BLaER1 (cell line): Measurements from ENCODE around the gene HIF3A.
"Not testable (repeated sequence)": the region's sequence is repeated elsewhere in the genome, so short reads cannot be mapped to it uniquely, and the experiment has no call there.

Experiments
- H3K27ac ChIP-seq: shearing (Covaris generic); formaldehyde crosslinking; 2 replicates; pipeline ENCODE4 v1.8.1; 2022
- H3K27me3 ChIP-seq: shearing (Covaris generic); formaldehyde crosslinking; 2 replicates; pipeline ENCODE4 v1.8.1; 2022
- H3K36me3 ChIP-seq: shearing (Covaris generic); formaldehyde crosslinking; 2 replicates; pipeline ENCODE4 v1.8.1; 2022
- H3K4me1 ChIP-seq: shearing (Covaris generic); formaldehyde crosslinking; 2 replicates; pipeline ENCODE4 v1.8.1; 2022
- H3K4me2 ChIP-seq: shearing (Covaris generic); formaldehyde crosslinking; 2 replicates; pipeline ENCODE4 v1.8.1; 2022
- H3K4me3 ChIP-seq: shearing (Covaris generic); formaldehyde crosslinking; 2 replicates; pipeline ENCODE4 v1.8.1; 2022
- H3K9ac ChIP-seq: shearing (Covaris generic); formaldehyde crosslinking; 2 replicates; pipeline ENCODE4 v1.8.1; 2022
- H3K9me3 ChIP-seq: shearing (Covaris generic); formaldehyde crosslinking; 2 replicates; pipeline ENCODE4 v1.8.1; 2022
- H4K20me1 ChIP-seq: shearing (Covaris generic); formaldehyde crosslinking; 2 replicates; pipeline ENCODE4 v1.8.1; 2022
- Cebpa-rat ChIP-seq: shearing (Covaris generic); IDR thresholded peaks from 2 replicates; pipeline ENCODE4 v1.8.1; 2022

HIF3A gene

GRCh38 chr19:46296722-46297461 is at the start of gene HIF3A:
HIF3A (plus strand) TSS chr19:46297042; CDS start chr19:46297077, 35 bp downstream.
- no peak within 1 kb of the TSS for H3K27ac ChIP-seq
- no peak within 1 kb of the TSS for H3K4me3 ChIP-seq
- H3K27me3 ChIP-seq = no peaks in the 10 kb centered on the region
- H3K36me3 ChIP-seq = no peaks in the 10 kb centered on the region
- H3K4me1 ChIP-seq = peaks cover 38% of the 10 kb centered on the region
- H4K20me1 ChIP-seq = no peaks in the 10 kb centered on the region
- H3K4me2 ChIP-seq = no peak within 1 kb of the TSS
- H3K9me3 ChIP-seq = no peaks in the 10 kb centered on the region
- no peak for TF ChIP-seq Cebpa-rat
- no peak within 1 kb of the TSS for H3K9ac ChIP-seq

DNA sequence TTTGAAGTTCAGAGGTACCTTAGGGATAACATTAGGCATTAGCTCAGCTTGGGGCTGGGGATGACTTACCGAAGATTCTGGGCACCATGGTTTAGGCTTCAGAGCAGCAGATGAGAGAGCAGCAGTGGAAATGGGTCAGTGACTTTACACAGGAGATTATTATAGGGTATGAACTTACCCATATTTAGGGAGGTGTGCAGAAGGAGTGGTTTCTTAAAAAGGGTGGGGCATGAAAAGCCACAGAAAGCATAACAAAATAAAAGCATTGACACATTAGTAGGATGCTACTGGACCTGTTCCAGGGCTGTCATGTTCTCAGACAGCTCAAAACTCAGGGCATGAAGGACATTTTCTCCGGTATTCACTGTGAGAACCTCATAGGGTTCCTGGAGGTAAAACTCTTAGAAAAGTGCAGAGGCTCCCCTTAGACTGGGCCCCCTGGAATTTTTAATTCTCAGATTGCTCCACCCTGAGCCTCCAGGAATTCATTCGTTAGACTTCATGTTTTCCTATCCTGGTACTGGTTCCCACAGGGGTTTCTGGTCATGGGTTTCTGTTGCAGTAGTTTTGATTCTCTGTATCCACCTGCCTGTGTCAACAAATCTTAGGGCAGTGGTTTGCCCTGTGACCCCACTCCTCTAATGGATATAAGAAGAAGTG is 46.6 kb upstream of the HIF3A start:
- Histone ChIP-seq H3K4me3 (no peak overlapping the region), H3K9ac (no peak overlapping the region), H4K20me1 (no peaks in the 10 kb centered on the region), H3K27ac (no peak overlapping the region), H3K4me2 (no peak overlapping the region), H3K4me1 (peaks cover 13% of the 10 kb centered on the region), H3K9me3 (peaks cover 3% of the 10 kb centered on the region), H3K27me3 (no peaks in the 10 kb centered on the region), H3K36me3 (no peaks in the 10 kb centered on the region)
- no peak for TF ChIP-seq Cebpa-rat

- Histone ChIP-seq H3K4me2 (no peak overlapping the region), H3K9me3 (peaks cover 15% of the 10 kb centered on the region), H4K20me1 (no peaks in the 10 kb centered on the region), H3K4me3 (no peak overlapping the region), H3K27me3 (no peaks in the 10 kb centered on the region), H3K36me3 (no peaks in the 10 kb centered on the region), H3K27ac (no peak overlapping the region), H3K4me1 (peaks cover 15% of the 10 kb centered on the region), H3K9ac (no peak overlapping the region)
- TF ChIP-seq Cebpa-rat = no peak
Observed at GRCh38 chr19:46251416-46251815, 45.4 kb upstream of the HIF3A start.

- H3K4me2 ChIP-seq = peak overlapping the region; percentile 43
Observed at GRCh38 chr19:46254776-46255175, 42.1 kb upstream of the HIF3A start.

DNA sequence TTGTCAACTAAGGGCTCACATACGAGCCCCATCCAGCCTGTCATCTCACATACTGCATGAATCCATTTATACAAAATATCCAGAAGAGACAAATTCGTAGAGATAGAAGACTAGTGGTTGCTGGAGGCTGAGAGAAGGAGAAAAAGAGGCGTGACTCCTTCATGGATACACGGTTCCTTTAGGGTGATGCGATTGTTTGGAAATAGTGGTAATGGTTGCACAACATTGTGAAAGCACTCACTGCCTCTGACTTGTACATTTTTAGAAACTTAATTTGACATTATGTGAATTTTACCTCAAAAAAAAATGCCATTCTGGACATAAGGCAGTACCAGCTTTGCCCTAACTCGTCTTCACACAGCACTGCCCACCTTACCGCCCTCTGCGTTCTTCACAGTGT is 40.0 kb upstream of the HIF3A start:
- Histone ChIP-seq H3K9me3 (peaks cover 17% of the 10 kb centered on the region), H3K4me3 (no peak overlapping the region), H3K27me3 (peaks cover 4% of the 10 kb centered on the region; the same call in 1 of the 2 replicates), H3K36me3 (no peaks in the 10 kb centered on the region), H4K20me1 (peaks cover 6% of the 10 kb centered on the region; the same call in 1 of the 2 replicates), H3K4me1 (peaks cover 19% of the 10 kb centered on the region), H3K4me2 (no peak overlapping the region), H3K27ac (no peak overlapping the region), H3K9ac (no peak overlapping the region)
- no peak for TF ChIP-seq Cebpa-rat

More at GRCh38 chr19:46254776-46255175, 42.1 kb upstream of the HIF3A start:
- Histone ChIP-seq H3K4me3 (no peak overlapping the region), H3K9me3 (peaks cover 17% of the 10 kb centered on the region), H3K36me3 (no peaks in the 10 kb centered on the region), H3K27ac (no peak overlapping the region), H3K4me1 (peaks cover 19% of the 10 kb centered on the region), H4K20me1 (no peaks in the 10 kb centered on the region), H3K9ac (no peak overlapping the region), H3K27me3 (no peaks in the 10 kb centered on the region)
- TF ChIP-seq Cebpa-rat = no peak

DNA sequence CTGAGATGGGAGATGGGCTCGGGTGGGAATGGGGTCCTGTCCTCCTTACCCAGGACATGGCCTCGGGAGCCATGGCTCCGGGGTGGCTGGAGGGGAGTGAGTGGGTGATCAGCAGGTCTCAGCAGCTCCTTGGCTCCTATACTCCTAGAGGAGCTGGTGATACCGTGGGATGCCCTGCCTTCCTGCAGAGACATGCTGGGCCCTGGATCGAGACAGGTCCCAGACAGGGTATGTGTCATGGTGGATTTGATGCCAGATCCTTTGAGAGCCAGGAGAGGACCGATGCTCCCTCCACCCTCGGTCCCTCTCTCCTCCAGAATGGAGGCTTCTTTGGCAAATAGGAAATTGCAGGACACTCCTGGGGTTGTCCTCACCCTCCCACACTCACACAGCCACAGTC is 35.3 kb upstream of the HIF3A start:
- H3K27me3 ChIP-seq, H3K4me3 ChIP-seq: not testable (repeated sequence)

DNA sequence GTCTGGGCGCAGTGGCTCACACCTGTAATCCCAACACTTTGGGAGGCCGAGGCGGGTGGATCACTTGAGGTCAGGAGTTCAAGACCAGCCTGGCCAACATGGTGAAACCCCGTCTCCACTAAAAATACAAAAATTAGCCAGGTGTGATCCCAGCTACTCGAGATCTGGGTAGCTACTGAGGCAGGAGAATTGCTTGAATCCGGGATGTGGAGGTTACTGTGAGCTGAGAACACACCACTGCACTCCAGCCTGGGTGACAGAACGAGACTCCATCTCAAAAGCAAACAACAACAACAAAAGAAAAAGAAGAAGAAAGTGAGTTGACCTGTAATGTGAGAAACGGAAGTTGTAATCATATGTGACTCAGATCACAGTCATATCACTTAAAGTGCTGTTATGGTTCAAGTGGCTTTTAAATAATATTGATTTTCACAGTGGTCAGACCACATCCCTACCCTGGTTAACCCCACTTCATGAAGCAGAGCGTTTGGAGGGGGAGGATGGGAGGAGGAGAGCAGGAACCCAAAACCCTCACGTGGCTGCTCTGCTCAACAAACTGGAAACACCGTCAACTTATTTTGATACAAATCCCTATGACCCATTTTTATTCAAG is 34.1 kb upstream of the HIF3A start:
- not testable (repeated sequence) for H3K36me3 ChIP-seq, H3K27ac ChIP-seq, H3K9ac ChIP-seq, H4K20me1 ChIP-seq, H3K9me3 ChIP-seq, H3K27me3 ChIP-seq, H3K4me3 ChIP-seq
- Histone ChIP-seq H3K4me2 (peak overlapping the region; percentile 73), H3K4me1 (peaks cover 24% of the 10 kb centered on the region)

More for the DNA sequence above, 35.3 kb upstream of the HIF3A start:
- not testable (repeated sequence) for H4K20me1 ChIP-seq, H3K4me2 ChIP-seq, H3K9me3 ChIP-seq, H3K36me3 ChIP-seq, H3K27ac ChIP-seq, H3K9ac ChIP-seq
- peaks cover 24% of the 10 kb centered on the region for H3K4me1 ChIP-seq

- not testable (repeated sequence) for H3K4me3 ChIP-seq, H4K20me1 ChIP-seq, H3K36me3 ChIP-seq, H3K27me3 ChIP-seq, H3K9me3 ChIP-seq, H3K27ac ChIP-seq, H3K9ac ChIP-seq, H3K4me2 ChIP-seq
- H3K4me1 ChIP-seq = peaks cover 28% of the 10 kb centered on the region
Observed at GRCh38 chr19:46264801-46265200, 32.0 kb upstream of the HIF3A start.

GRCh38 chr19:46265217-46265828 is 31.5 kb upstream of the HIF3A start:
- TF ChIP-seq Cebpa-rat = no peak
- Histone ChIP-seq H3K4me3 (no peak overlapping the region), H3K4me1 (peaks cover 28% of the 10 kb centered on the region), H3K27me3 (peaks cover 4% of the 10 kb centered on the region; the same call in 1 of the 2 replicates), H4K20me1 (peaks cover 5% of the 10 kb centered on the region; the same call in 1 of the 2 replicates), H3K27ac (no peak overlapping the region), H3K36me3 (no peaks in the 10 kb centered on the region), H3K4me2 (no peak overlapping the region), H3K9ac (no peak overlapping the region), H3K9me3 (no peaks in the 10 kb centered on the region)

GRCh38 chr19:46269101-46269500 is 27.7 kb upstream of the HIF3A start:
- no peak overlapping the region for H3K4me3 ChIP-seq
- no peak overlapping the region for H3K27ac ChIP-seq
- H4K20me1 ChIP-seq = no peaks in the 10 kb centered on the region
- H3K9ac ChIP-seq = no peak overlapping the region
- H3K36me3 ChIP-seq = no peaks in the 10 kb centered on the region
- TF ChIP-seq Cebpa-rat = no peak
- H3K9me3 ChIP-seq = no peaks in the 10 kb centered on the region
- no peak overlapping the region for H3K4me2 ChIP-seq
- no peaks in the 10 kb centered on the region for H3K27me3 ChIP-seq
- peaks cover 27% of the 10 kb centered on the region for H3K4me1 ChIP-seq
